Fibroblast of skin of back (primary cell): ENCODE measurements around the gene MESD.
A peak's percentile ranks its signal among the peaks of the same experiment; 100 is the strongest.

ENCODE experiments used
- DNase-seq: peaks from one replicate; pipeline ENCODE4 v3.0.0-alpha.2; 2013

The MESD gene

DNA sequence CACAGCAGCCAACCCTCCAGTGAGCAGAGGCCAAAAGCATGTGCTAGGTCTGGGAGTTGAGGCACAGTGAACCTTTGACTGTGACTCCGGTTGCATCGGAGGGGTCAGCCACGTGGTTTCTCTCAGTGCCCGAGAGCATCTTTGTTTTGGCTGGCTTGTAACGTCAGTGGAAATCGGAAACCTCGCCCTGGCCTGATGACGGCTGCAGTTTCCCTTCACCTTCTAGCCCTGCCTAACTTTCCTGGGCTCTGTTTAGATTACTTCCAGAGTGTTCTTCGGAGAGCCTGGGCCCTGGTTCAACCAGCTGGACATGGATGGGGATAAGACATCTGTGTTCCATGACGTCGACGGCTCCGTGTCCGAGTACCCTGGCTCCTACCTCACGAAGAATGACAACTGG lies 56.6 kb downstream of the MESD start:
- no peak for DNase-seq

DNA sequence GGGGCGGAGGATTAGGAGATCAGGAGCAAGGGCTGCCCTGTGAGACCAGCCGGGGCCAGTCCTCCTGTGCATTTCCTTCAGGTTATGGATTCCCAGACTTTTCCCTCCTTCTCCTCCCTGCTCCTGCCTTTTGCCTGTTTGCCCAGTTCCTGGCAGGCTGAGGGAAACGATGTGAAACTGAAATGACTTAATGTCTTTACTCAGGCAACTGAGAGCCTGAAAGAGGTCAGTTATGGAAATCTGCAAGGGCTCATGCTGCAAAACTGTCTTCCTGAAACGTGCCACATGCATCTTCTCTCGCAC lies 57.2 kb downstream of the MESD start:
- no peak for DNase-seq

DNA sequence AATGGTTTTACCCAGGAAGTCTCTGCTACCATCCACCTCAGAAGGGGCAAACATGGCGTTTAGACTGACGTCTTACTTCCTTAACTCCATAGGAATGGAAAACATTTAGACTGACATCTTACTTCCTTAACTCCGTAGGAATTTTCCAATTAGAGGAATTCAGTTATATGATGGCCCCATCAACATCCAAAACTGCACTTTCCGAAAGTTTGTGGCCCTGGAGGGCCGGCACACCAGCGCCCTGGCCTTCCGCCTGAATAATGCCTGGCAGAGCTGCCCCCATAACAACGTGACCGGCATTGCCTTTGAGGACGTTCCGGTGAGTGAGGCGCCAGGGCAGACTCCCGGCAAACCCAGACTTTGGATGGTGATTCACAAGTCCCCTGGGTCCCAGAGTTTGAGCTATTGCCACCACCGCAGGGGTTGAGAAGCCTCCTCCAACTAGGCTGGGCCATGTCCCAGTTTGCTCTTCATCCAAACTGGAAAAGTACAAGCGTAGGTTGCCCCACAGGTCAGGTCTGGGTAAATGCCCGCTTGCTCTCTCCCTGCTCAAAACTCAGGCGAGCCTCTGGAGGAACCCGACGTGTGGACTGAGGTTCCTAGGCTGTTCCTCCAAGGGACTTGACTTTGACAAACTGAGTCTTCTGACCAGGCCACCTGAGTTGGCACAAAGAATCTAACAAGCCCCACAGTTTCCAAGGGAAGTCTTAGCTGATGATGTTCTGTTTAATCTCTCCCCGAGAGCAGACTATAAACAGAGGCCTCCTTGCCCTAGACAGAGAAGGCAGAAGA lies 57.7 kb downstream of the MESD start:
- no peak for DNase-seq

GRCh38 chr15:80931191-80931590 lies 58.4 kb downstream of the MESD start:
- DNase-seq: peak; percentile 16

DNA sequence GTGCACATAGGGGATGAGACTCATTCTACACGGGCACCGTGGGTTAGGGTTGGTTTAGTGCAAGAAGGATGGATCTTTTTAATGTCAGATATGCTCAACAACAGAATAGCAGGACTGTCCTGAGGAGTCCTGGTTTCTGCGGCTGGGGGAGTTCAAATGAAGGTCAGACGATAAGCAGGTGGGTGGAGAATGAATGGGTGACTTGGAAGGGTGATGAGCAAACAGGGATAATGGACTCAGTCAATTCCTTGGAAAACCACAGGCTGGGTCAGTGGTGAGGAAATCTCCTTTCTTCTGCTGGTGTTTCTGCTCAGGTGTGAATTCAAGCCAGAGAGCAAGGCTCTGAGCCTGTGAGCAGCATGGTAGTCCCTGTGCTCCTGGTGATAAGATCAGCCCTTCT lies 59.9 kb downstream of the MESD start:
- no peak for DNase-seq

DNA sequence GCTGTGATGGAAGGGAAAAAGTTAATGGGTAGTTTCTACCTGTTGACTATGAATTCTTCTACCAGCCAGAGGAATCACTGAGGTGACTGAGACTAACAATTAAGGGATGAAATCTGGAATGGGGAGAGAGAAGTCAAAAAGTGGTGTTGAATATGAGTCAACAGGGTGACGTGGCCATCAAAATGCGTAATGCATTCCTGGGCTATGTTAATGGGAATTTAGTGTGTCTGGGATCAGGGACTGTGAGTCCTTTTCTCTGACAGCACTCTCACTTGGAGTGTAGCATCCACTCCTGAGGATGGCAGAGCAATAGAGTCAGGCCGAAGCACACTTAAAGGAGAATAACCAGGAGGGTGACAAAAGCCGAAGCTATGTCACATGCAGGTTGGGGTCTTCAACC lies 60.4 kb downstream of the MESD start:
- peak; percentile 67 for DNase-seq

DNA sequence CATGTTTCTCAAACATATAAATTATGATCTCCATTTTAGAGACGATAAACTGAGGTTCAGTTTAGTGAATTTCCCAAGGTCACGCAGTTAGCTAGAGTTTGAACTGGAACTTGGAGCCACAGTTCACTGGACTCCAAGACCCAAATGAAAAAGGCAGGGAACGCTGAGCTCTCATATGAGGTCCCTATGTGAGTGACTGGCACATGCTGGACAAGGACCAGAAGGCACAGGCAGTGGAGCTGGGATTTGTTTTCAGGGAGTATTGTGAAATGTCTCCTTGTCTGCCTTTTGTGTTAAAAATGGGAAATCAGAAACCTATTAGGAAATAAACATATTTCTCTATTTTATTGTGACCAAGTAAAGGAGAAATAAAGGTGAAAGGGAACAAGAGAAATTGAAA lies 63.5 kb downstream of the MESD start:
- no peak for DNase-seq

DNA sequence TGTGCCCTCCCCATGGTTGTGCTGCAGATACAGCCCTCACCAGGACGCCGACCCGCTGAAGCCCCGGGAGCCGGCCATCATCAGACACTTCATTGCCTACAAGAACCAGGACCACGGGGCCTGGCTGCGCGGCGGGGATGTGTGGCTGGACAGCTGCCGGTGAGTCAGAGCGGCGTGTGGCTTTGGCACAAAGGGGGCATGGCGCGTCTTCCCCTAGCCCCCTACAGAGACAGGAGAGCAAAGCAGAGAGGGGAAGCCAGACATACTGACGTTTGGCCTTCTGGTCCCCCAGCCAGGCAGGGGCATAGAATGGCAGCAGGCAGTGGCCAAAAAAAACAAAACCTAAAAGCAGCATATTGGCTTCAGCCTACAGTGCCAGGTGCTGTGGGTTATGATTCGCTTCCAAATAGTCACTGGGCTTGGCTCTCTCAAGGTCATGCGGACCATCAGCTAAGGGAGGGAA lies 64.0 kb downstream of the MESD start:
- no peak for DNase-seq

GRCh38 chr15:80924278-80924677 lies 65.3 kb downstream of the MESD start:
- DNase-seq: no peak

GRCh38 chr15:80923668-80924067 lies 66.0 kb downstream of the MESD start:
- DNase-seq: no peak

DNA sequence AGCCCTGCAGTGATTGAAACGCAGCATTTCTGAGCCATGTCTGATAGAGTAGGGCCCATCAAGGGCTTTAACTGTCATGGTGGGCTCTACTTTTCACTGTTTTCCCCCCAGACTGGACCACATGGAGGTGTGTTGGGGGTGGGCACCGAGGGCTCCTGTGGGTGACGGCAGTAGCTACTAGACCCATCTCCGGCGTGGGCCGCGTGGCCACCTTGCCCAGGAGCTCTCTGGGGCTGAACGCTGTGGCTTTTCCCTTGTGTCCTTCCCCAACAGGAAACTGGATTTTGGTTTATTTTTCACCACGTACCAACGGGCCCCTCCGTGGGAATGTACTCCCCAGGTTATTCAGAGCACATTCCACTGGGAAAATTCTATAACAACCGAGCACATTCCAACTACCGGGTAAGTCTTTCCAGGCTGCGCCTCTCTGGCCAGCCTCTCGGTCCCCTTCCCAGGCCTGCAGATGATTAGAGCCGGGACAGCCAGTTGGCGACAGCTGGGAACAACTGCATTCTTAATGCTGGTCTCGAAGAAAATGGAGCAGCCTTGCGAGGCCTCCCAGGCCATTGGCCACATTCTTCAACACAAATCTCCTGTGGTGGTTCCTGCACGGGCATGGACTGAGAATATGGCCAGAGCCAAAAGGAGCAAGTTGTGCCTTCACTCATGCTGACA lies 67.7 kb downstream of the MESD start:
- no peak for DNase-seq

DNA sequence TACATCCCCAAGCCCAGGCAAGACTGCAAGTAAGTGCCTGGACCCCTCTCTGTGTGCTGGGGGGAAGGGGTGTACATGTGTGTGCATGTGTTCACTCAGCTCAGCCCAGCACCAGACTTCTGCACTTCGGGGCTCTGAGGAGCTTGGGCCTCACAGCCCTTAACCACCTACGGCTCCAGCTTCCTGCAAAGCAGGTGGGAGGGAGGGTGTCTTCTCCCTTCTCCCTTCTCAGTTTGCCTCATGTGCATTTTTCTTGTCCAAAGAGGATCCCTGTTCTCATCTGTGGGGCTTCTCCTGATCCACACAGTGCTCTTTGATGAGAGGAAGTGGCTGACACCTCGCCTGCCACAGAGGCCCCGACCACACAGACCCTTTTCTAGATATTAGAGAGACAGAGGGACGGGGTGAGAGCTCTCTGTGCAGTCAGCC lies 69.3 kb downstream of the MESD start:
- DNase-seq: no peak

GRCh38 chr15:80918196-80918783 lies 71.3 kb downstream of the MESD start:
- no peak for DNase-seq

DNA sequence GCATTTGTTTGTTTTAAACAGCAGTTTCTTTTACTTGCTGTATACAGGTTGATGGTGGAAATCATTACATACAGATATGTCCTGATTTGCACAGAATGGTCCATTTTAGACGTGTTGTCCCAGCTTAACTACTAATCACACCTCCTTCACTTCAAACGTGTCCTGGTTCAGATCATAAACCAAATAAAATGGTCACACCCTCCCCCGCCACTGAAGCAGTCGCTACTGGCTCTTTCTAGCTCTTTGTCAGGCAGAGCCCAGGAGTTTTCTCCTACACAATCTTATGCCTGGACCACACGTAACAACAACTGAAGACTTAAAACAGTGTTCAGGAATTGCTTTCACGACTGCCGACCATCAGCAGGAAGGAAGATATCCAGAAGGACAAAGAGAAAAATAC lies 73.6 kb downstream of the MESD start:
- DNase-seq: no peak

- DNase-seq: no peak
These were observed 74.1 kb downstream of the MESD start for GRCh38 chr15:80915472-80915871.

- DNase-seq: no peak
These were observed 76.1 kb downstream of the MESD start for GRCh38 chr15:80913541-80913940.

GRCh38 chr15:80912673-80913072 lies 76.9 kb downstream of the MESD start:
- DNase-seq: no peak

DNA sequence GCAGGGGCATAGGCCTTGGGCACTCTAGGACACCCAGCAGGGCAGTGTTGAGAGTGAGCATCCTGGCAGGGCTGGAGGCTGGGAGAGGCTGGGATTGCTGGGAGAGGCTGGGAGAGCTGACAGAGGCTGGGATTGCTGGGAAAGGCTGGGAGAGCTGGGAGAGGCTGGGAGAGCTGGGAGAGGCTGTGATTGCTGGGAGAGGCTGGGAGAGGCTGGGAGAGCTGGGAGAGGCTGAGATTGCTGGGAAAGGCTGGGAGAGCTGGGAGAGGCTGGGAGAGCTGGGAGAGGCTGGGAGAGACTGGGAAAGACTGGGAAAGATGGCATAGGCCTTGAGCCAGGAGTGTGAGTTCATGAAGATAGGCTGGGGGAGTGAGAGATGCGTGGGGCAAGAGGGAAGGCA lies 77.8 kb downstream of the MESD start:
- no peak for DNase-seq

DNA sequence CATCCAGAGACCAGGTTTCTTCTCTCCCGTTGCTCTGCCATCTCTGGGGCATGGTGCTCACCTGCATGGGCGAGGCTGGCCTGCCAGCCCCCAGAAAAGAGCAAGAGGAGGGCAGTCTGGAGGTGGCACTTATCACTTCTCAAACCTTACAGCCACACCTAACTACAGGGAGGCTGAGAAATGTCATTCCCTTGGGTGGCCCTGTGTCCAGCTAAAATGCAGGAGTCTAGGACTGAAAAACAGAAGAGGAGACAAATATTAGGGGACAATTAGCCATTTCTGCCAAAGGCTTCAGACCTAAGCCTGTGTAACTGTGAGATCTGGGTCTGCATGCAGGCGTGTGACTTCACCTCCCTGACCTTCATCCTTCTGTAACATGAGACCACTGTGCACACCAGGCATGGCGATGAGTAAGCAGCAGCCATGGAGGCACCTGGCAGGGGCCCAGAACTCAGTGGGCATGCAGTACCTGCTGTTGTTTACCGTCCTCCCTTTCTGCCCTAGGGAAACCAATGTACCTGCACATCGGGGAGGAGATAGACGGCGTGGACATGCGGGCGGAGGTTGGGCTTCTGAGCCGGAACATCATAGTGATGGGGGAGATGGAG lies 83.4 kb downstream of the MESD start:
- peak; percentile 30 for DNase-seq

DNA sequence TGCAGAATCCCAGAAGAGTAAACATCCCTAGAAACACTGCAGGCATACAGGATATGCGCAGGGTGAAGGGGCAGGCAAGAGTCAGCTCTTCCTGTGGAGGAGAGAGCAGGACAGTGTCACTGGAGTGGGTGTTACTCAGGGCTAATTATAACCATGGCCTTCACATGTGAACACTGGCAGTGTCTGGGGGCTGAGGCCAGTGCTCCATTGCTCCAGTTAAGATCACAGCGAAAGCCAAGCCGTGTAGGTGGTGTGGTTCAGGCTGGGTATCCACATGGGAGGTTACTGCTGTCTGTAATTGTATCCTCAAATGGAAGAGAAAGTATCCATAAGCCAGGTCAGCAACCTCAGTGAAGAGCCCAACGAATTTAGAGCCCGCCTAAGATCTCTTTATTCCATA lies 84.6 kb downstream of the MESD start:
- DNase-seq: peak; percentile 7

DNA sequence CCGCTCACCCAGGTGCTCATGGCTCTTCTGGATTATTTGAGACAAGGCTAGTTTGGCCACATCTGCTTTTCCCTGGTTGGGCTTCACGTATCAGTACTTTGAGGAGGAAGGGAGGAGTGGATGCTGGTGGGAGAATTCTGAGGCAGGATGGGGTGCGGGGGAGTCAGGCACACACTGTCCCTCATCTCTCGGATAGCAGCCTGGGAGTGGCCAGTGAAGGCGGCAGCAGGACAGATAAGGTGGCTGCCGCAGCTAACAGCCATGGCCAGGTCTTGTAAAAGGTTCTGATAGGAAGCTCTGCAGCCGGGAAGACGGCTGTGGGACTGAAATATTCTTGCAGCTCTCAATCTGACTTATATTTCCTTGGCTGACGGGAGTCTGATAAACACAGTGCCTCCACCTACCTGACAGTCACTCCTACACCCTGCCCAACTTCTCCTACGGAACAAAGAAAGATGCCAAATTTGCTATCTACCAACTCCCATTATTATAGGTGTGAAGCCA lies 87.3 kb downstream of the MESD start:
- DNase-seq: no peak

DNA sequence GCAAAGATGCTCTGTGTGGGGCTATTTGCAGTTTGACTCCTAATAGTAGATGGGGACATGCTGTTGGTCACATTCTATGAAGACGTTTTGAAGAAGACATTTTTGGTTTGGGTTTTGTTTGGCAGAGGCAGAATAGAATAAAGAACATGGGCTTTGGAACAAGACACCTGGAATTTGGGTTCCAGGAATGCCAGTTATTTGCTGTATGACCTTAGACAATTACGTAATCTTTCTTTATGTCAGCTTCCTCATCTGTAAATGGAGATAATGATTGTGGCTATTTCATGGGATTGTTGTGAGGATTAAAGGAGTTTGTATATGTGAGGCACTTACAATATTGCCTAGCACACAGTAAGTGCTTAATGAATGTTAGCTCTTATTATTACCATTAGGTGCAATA lies 91.6 kb downstream of the MESD start:
- DNase-seq: no peak
